Fibroblast of mammary gland (primary cell): ENCODE measurements around the gene DGKA.
A peak's percentile ranks its signal among the peaks of the same experiment; 100 is the strongest.
"Not testable (repeated sequence)": the region's sequence is repeated elsewhere in the genome, so short reads cannot be mapped to it uniquely, and the experiment has no call there.

Experiments used
- DNase-seq: peaks from one replicate; pipeline ENCODE4 v3.0.0-alpha.2; 2010; ENCODE audit warnings: low read depth
- H3K4me3 ChIP-seq: 2 replicates; pipeline ENCODE4 v1.5.1; 2011; ENCODE audit warnings: low read depth, mild to moderate bottlenecking, low read length, moderate library complexity; ENCODE audit not compliant: control insufficient read depth
- CTCF ChIP-seq: conservative IDR thresholded peaks from 2 replicates; pipeline ENCODE4 v1.5.1; 2011; ENCODE audit warnings: low read depth, low read length, inconsistent platforms; ENCODE audit not compliant: control insufficient read depth, insufficient read depth

DGKA gene

GRCh38 chr12:55908726-55909512 is 22.0 kb upstream of the DGKA start:
- no peak for TF ChIP-seq CTCF

GRCh38 chr12:55909513-55909884 is 21.5 kb upstream of the DGKA start:
- no peak for TF ChIP-seq CTCF
- H3K4me3 ChIP-seq = no peak overlapping the region
- no peak for DNase-seq

More at GRCh38 chr12:55908726-55909512, 22.0 kb upstream of the DGKA start:
- no peak for DNase-seq
- H3K4me3 ChIP-seq = no peak overlapping the region

DNA sequence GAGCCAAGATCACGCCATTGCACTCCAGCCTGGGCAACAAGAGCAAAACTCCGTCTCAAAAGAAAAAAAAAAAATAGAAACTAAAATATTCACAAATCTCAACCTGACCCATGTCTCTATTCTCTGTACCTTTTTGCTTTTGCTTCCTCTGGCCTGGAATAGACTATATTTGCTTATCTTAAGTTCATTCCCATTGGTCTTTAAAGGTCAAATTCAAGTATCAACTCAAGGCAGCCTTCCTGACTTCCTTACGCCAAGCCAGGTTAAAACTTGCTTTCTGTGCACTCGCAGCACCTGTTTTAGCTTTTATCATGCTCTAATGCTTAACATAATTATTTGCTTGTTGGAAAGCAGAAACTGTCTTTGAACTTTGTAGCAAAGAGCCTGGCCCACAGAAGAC is 18.1 kb upstream of the DGKA start:
- no peak for DNase-seq
- H3K4me3 ChIP-seq = no peak overlapping the region
- no peak for TF ChIP-seq CTCF

- no peak for DNase-seq
- H3K4me3 ChIP-seq = no peak overlapping the region
- no peak for TF ChIP-seq CTCF
Measured at GRCh38 chr12:55915482-55915859, 15.5 kb upstream of the DGKA start.

- peak; percentile 76 for DNase-seq
- not testable (repeated sequence) for H3K4me3 ChIP-seq
Measured at GRCh38 chr12:55919032-55919431, 11.9 kb upstream of the DGKA start.

DNA sequence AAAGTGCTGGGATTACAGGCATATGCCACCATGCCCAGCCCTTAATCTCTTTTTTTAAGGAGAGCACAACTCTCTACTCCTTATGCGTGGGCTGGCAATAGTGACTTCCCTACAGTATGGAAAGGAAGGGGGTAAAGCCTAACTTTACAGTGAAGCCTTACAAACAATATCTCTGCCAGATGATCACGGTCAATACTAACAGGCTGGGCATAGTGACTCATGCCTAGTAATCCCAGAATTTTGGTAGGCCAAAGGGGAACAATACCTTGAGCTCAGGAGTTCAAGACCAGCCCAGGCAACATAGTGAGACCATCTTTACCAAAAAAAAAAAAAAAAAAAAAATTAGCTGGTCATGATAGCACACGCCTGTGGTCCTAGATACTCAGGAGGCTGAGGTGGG is 8.8 kb upstream of the DGKA start:
- H3K4me3 ChIP-seq = no peak overlapping the region
- no peak for TF ChIP-seq CTCF
- DNase-seq = peak; percentile 52

- DNase-seq, H3K4me3 ChIP-seq: not testable (repeated sequence)
Measured at GRCh38 chr12:55923648-55924047, 7.3 kb upstream of the DGKA start.

DNA sequence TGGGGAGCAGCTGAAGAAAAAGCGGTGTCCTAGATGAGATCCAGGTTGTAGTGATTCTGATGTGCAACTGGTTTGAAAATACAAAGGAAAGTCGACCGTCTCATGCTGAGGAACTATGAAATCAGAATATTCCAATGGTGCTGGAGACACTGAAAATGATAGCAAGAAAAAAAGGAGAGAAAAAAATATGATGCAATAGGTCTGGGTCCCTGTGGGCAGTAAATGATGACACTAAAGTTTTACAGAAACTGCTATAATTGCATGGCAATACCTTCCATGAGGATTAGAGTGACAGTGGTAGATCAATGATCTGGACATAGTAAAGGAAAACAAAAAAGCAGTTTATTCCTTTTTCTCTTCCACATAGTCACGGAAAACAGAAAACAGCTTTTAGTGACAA is 5.6 kb upstream of the DGKA start:
- no peak for DNase-seq
- no peak overlapping the region for H3K4me3 ChIP-seq
- TF ChIP-seq CTCF = no peak
